ENCODE results near the gene KIF15.
"Not testable (repeated sequence)": the region's sequence is repeated elsewhere in the genome, so short reads cannot be mapped to it uniquely, and the experiment has no call there.

Gene KIF15

GRCh38 chr3:44825264-44825925, 63.8 kb downstream of the KIF15 start:
- DNase-seq = no peak

GRCh38 chr3:44827196-44827595, 65.6 kb downstream of the KIF15 start:
- no peak for DNase-seq

GRCh38 chr3:44831232-44831631, 69.6 kb downstream of the KIF15 start:
- no peak for DNase-seq

- DNase-seq = no peak
These were observed 70.4 kb downstream of the KIF15 start for GRCh38 chr3:44832032-44832431.

GRCh38 chr3:44832965-44833364, 71.4 kb downstream of the KIF15 start:
- DNase-seq = no peak

GRCh38 chr3:44833394-44833793, 71.8 kb downstream of the KIF15 start:
- no peak for DNase-seq

- no peak for DNase-seq
These were observed 74.1 kb downstream of the KIF15 start for GRCh38 chr3:44835684-44836083.

- no peak for DNase-seq
These were observed 80.8 kb downstream of the KIF15 start for GRCh38 chr3:44842376-44842775.

- DNase-seq = no peak
These were observed 84.2 kb downstream of the KIF15 start for GRCh38 chr3:44845528-44846520.

- DNase-seq = no peak
These were observed 87.0 kb downstream of the KIF15 start for GRCh38 chr3:44848634-44849033.

- DNase-seq = not testable (repeated sequence)
These were observed 95.1 kb downstream of the KIF15 start for GRCh38 chr3:44856663-44857062.

- no peak for DNase-seq
These were observed 98.5 kb downstream of the KIF15 start for GRCh38 chr3:44860117-44860516.

GRCh38 chr3:44861412-44862225, 100.0 kb downstream of the KIF15 start, which contains the start of gene TMEM42:
TMEM42 (plus strand) TSS chr3:44861912; CDS start chr3:44861925, 13 bp downstream.
- peak; percentile 59 for DNase-seq

GRCh38 chr3:44862226-44862637, 100.6 kb downstream of the KIF15 start:
- DNase-seq = peak; percentile 11

- DNase-seq = no peak
These were observed 103.9 kb downstream of the KIF15 start for GRCh38 chr3:44865272-44866035.

- DNase-seq = no peak
These were observed 106.0 kb downstream of the KIF15 start for GRCh38 chr3:44867421-44868111.

- DNase-seq = no peak
These were observed 108.9 kb downstream of the KIF15 start for GRCh38 chr3:44870375-44871061.

- no peak for DNase-seq
These were observed 112.7 kb downstream of the KIF15 start, which contains the start of gene TGM4 for GRCh38 chr3:44874308-44874707. TGM4 (plus strand) TSS chr3:44874608; CDS start chr3:44874679, 71 bp downstream.

GRCh38 chr3:44875596-44875995, 114.0 kb downstream of the KIF15 start:
- no peak for DNase-seq

- DNase-seq = no peak
These were observed 115.7 kb downstream of the KIF15 start for GRCh38 chr3:44877333-44877732.

GRCh38 chr3:44880284-44880683, 118.7 kb downstream of the KIF15 start:
- no peak for DNase-seq
